ENCODE data around the gene ARID1B. TPM values are rescaled to one million over a fixed set of nuclear protein-coding genes. Genes with fewer than 3 reads are reported as not detected.

The ARID1B gene
- total RNA-seq, 1 donor from 2014 or later, result 101 TPM

GRCh38 chr6:157032923-157033322 is 255.7 kb downstream of the ARID1B start:
- TF ChIP-seq, protein P1, sequence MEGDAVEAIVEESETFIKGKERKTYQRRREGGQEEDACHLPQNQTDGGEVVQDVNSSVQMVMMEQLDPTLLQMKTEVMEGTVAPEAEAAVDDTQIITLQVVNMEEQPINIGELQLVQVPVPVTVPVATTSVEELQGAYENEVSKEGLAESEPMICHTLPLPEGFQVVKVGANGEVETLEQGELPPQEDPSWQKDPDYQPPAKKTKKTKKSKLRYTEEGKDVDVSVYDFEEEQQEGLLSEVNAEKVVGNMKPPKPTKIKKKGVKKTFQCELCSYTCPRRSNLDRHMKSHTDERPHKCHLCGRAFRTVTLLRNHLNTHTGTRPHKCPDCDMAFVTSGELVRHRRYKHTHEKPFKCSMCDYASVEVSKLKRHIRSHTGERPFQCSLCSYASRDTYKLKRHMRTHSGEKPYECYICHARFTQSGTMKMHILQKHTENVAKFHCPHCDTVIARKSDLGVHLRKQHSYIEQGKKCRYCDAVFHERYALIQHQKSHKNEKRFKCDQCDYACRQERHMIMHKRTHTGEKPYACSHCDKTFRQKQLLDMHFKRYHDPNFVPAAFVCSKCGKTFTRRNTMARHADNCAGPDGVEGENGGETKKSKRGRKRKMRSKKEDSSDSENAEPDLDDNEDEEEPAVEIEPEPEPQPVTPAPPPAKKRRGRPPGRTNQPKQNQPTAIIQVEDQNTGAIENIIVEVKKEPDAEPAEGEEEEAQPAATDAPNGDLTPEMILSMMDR (conservative IDR thresholded peaks at IDR 0.05), result no peak
- Mint-ChIP-seq H3K27me3 (ENCODE audit: low read depth) (no peaks in the 10 kb centered on the region), H3K9me3 (no peaks in the 10 kb centered on the region), H3K4me3 (no peak overlapping the region), H3K4me1 (peaks cover 17% of the 10 kb centered on the region), H3K36me3 (ENCODE audit: low read depth) (peaks cover 3% of the 10 kb centered on the region), H3K27ac (ENCODE audit: unreplicated experiment) (no peak overlapping the region)
- no peak for DNase-seq (ENCODE audit: low read depth, low spot score)

DNA sequence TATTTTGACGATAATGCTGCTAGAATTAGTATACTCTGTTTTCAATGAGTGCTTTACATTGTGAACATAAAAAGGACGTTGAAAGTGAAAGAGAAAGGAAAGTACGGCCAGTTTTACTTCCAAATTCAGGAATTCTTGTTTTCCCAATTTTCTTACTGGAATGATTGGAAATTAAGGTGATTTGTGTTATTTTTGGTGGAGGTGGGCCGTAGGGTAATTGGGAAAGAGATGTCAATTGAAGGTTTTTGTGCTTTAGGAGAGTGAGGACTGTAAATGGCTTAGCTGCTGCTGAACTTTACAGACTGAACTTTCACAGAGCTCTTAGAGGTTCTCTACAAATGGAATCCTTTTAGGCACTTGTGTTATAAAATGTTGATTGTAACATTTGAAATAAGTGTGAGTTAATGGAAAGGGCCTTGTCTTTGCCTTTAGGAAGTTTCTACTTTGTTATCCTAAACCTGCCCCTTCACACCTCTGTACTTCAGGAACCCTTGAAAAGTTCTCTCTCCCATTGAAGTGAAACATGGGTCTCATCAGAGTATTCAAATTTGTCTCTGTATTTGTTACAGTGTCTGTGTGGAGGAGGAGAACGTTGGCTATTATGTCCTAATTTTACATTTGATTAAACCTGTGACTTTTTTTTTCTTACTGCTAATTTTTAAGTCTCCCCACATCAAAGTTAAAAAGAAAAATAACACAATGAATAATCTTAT is 256.4 kb downstream of the ARID1B start:
- TF ChIP-seq, protein P1 (conservative IDR thresholded peaks at IDR 0.05), result no peak
- Mint-ChIP-seq H3K9me3 (no peaks in the 10 kb centered on the region), H3K4me3 (no peak overlapping the region), H3K27me3 (ENCODE audit: low read depth) (no peaks in the 10 kb centered on the region), H3K4me1 (peaks cover 17% of the 10 kb centered on the region), H3K27ac (ENCODE audit: unreplicated experiment) (no peak overlapping the region), H3K36me3 (ENCODE audit: low read depth) (peaks cover 3% of the 10 kb centered on the region)
- DNase-seq (ENCODE audit: low read depth, low spot score), result no peak

- no peaks in the 10 kb centered on the region for H3K27me3 Mint-ChIP-seq (ENCODE audit: low read depth)
- H3K9me3 Mint-ChIP-seq, result no peaks in the 10 kb centered on the region
- H3K4me3 Mint-ChIP-seq, result no peak overlapping the region
- DNase-seq (ENCODE audit: low read depth, low spot score), result no peak
- peaks cover 17% of the 10 kb centered on the region for H3K4me1 Mint-ChIP-seq
- peaks cover 3% of the 10 kb centered on the region for H3K36me3 Mint-ChIP-seq (ENCODE audit: low read depth)
- no peak overlapping the region for H3K27ac Mint-ChIP-seq (ENCODE audit: unreplicated experiment)
- TF ChIP-seq, protein P1 (conservative IDR thresholded peaks at IDR 0.05), result peak; percentile 78
Observed at GRCh38 chr6:157034436-157035230, 257.5 kb downstream of the ARID1B start.

- Mint-ChIP-seq H3K4me3 (no peak overlapping the region), H3K36me3 (ENCODE audit: low read depth) (no peaks in the 10 kb centered on the region), H3K27me3 (ENCODE audit: low read depth) (no peaks in the 10 kb centered on the region), H3K4me1 (peaks cover 13% of the 10 kb centered on the region), H3K9me3 (no peaks in the 10 kb centered on the region), H3K27ac (ENCODE audit: unreplicated experiment) (no peak overlapping the region)
- TF ChIP-seq, protein P1 (conservative IDR thresholded peaks at IDR 0.05), result no peak
- DNase-seq (ENCODE audit: low read depth, low spot score), result no peak
Observed at GRCh38 chr6:157035546-157035945, 258.4 kb downstream of the ARID1B start.

GRCh38 chr6:157036245-157036711 is 259.1 kb downstream of the ARID1B start:
- Mint-ChIP-seq H3K36me3 (ENCODE audit: low read depth) (no peaks in the 10 kb centered on the region), H3K4me1 (peaks cover 10% of the 10 kb centered on the region), H3K27me3 (ENCODE audit: low read depth) (no peaks in the 10 kb centered on the region), H3K9me3 (no peaks in the 10 kb centered on the region), H3K27ac (ENCODE audit: unreplicated experiment) (no peak overlapping the region), H3K4me3 (no peak overlapping the region)
- TF ChIP-seq, protein P1 (conservative IDR thresholded peaks at IDR 0.05), result no peak
- DNase-seq (ENCODE audit: low read depth, low spot score), result no peak

Measured in neural crest cell (in vitro differentiated cells).